Hepatocyte (in vitro differentiated cells): ENCODE data around the gene ACACA. TPM values are rescaled to one million over a fixed set of nuclear protein-coding genes. Genes with fewer than 3 reads are reported as not detected.

Source experiments
- DNase-seq: peaks from one replicate; pipeline ENCODE4 v3.0.0-alpha.2; 2016; ENCODE audit warnings: low spot score
- H2AFZ ChIP-seq: fragments of 200-600 bp; sonication (generic); 2 replicates; pipeline ENCODE4 v1.6.0; 2016; ENCODE audit warnings: antibody characterized with exemption, mild to moderate bottlenecking
- H3K27ac ChIP-seq: fragments of 200-600 bp; sonication (generic); 2 replicates; pipeline ENCODE4 v1.5.1; 2016; ENCODE audit warnings: mild to moderate bottlenecking
- H3K27me3 ChIP-seq: fragments of 200-600 bp; sonication (generic); 2 replicates; pipeline ENCODE4 v1.6.1; 2016
- H3K36me3 ChIP-seq: fragments of 200-600 bp; sonication (generic); replicated peaks from 2 replicates; pipeline ENCODE4 v1.5.1; 2016; ENCODE audit warnings: low read depth; ENCODE audit not compliant: insufficient read depth
- H3K4me1 ChIP-seq: fragments of 200-600 bp; sonication (generic); 2 replicates; pipeline ENCODE4 v1.5.1; 2016; ENCODE audit warnings: mild to moderate bottlenecking, moderate library complexity; ENCODE audit not compliant: insufficient read depth
- H3K4me2 ChIP-seq: fragments of 200-600 bp; sonication (generic); 2 replicates; pipeline ENCODE4 v1.6.0; 2016
- H3K4me3 ChIP-seq: fragments of 200-600 bp; sonication (generic); 2 replicates; pipeline ENCODE4 v1.5.1; 2016; ENCODE audit warnings: mild to moderate bottlenecking
- H3K79me2 ChIP-seq: fragments of 200-600 bp; sonication (generic); 2 replicates; pipeline ENCODE4 v1.6.0; 2017; ENCODE audit warnings: mild to moderate bottlenecking
- H3K9me2 ChIP-seq: fragments of 200-600 bp; sonication (generic); replicated peaks from 2 replicates; pipeline ENCODE4 v1.6.0; 2017; ENCODE audit warnings: mild to moderate bottlenecking; ENCODE audit not compliant: insufficient read depth
- H3K9me3 ChIP-seq: fragments of 200-600 bp; sonication (generic); 2 replicates; pipeline ENCODE4 v1.5.1; 2016; ENCODE audit warnings: low read depth, mild to moderate bottlenecking
- H4K20me1 ChIP-seq: fragments of 200-600 bp; sonication (generic); 2 replicates; pipeline ENCODE4 v1.6.0; 2016; ENCODE audit warnings: mild to moderate bottlenecking; ENCODE audit not compliant: insufficient read depth, poor library complexity, severe bottlenecking
- CTCF ChIP-seq: fragments of 200-600 bp; sonication (generic); IDR thresholded peaks from 2 replicates; pipeline ENCODE4 v1.5.1; 2016; ENCODE audit warnings: antibody characterized with exemption, mild to moderate bottlenecking; ENCODE audit not compliant: poor library complexity
- EZH2 ChIP-seq: fragments of 200-600 bp; sonication (generic); IDR thresholded peaks from 2 replicates; pipeline ENCODE4 v1.6.1; 2016; ENCODE audit warnings: antibody characterized with exemption, mild to moderate bottlenecking, borderline replicate concordance
- EZH2phosphoT487 ChIP-seq: fragments of 200-600 bp; sonication (generic); IDR thresholded peaks from one replicate; pipeline ENCODE4 v1.6.1; 2018; ENCODE audit warnings: antibody characterized with exemption, mild to moderate bottlenecking, low read depth, moderate library complexity; ENCODE audit not compliant: unreplicated experiment, severe bottlenecking
- WGBS: methylation state at CpG from one replicate; pipeline ENCODE4 v1.1.6; 2016; ENCODE audit warnings: low lambda C conversion rate; ENCODE audit errors: missing lambda C conversion rate; 5-methylcytosine and 5-hydroxymethylcytosine counted together
- polyA plus RNA-seq: library from polyadenylated mRNA; unstranded; fragments of >200 nt; fragmentation: Nextera tagmentation; extraction: Ambion mirVana; gene quantifications from 2 replicates; pipeline ENCODE4 v1.2.1, GENCODE V29; 2016
- total RNA-seq: library from RNA; depleted of rRNA; stranded (reverse); fragments of >200 nt; gene quantifications from 2 replicates; pipeline ENCODE4 v1.2.3, GENCODE V29; 2014

ACACA gene
- total and polyA plus RNA-seq, 2 experiments from 2014 or later: 37.4 to 53.8 TPM

- 96% methylated on average over 11 of the region's 11 CpGs for WGBS
- DNase-seq: no peak
- no peaks in the 10 kb centered on the region for H3K4me1 ChIP-seq
- H3K9me2 ChIP-seq: no peaks in the 10 kb centered on the region
- no peaks in the 10 kb centered on the region for H3K36me3 ChIP-seq
- no peaks in the 10 kb centered on the region for H3K79me2 ChIP-seq
- no peak overlapping the region for H3K4me2 ChIP-seq
- H3K9me3 ChIP-seq: no peaks in the 10 kb centered on the region
- H3K4me3 ChIP-seq: no peak overlapping the region
- H4K20me1 ChIP-seq: no peaks in the 10 kb centered on the region
- TF ChIP-seq EZH2 (no peak), CTCF (no peak), EZH2phosphoT487 (no peak)
- no peak overlapping the region for H2AFZ ChIP-seq
- no peaks in the 10 kb centered on the region for H3K27me3 ChIP-seq
- H3K27ac ChIP-seq: peak overlapping the region; percentile 70
These were observed 173.6 kb downstream of the ACACA start for GRCh38 chr17:37233036-37233435.

GRCh38 chr17:37231887-37232286, 174.7 kb downstream of the ACACA start:
- H3K4me2 ChIP-seq: no peak overlapping the region
- no peaks in the 10 kb centered on the region for H3K79me2 ChIP-seq
- WGBS: 83% methylated on average over 2 of the region's 2 CpGs
- no peak for TF ChIP-seq CTCF
- no peak for TF ChIP-seq EZH2
- no peak for TF ChIP-seq EZH2phosphoT487
- H3K9me2 ChIP-seq: no peaks in the 10 kb centered on the region
- H2AFZ ChIP-seq: no peak overlapping the region
- peak overlapping the region; percentile 70 for H3K27ac ChIP-seq
- H3K4me3 ChIP-seq: no peak overlapping the region
- peak; percentile 54 for DNase-seq
- no peaks in the 10 kb centered on the region for H3K4me1 ChIP-seq
- no peaks in the 10 kb centered on the region for H3K36me3 ChIP-seq
- no peaks in the 10 kb centered on the region for H3K27me3 ChIP-seq
- no peaks in the 10 kb centered on the region for H4K20me1 ChIP-seq
- no peaks in the 10 kb centered on the region for H3K9me3 ChIP-seq

- Histone ChIP-seq H4K20me1 (no peaks in the 10 kb centered on the region), H3K9me2 (no peaks in the 10 kb centered on the region), H3K27me3 (no peaks in the 10 kb centered on the region), H3K4me2 (no peak overlapping the region), H2AFZ (no peak overlapping the region), H3K9me3 (no peaks in the 10 kb centered on the region), H3K4me1 (no peaks in the 10 kb centered on the region), H3K79me2 (no peaks in the 10 kb centered on the region), H3K36me3 (no peaks in the 10 kb centered on the region), H3K27ac (no peak overlapping the region), H3K4me3 (no peak overlapping the region)
- no peak for DNase-seq
- TF ChIP-seq EZH2 (no peak), CTCF (no peak), EZH2phosphoT487 (no peak)
- WGBS: 100% methylated on average over 1 of the region's 1 CpG
These were observed 176.0 kb downstream of the ACACA start for GRCh38 chr17:37230633-37231032.

- no peaks in the 10 kb centered on the region for H3K9me3 ChIP-seq
- no peaks in the 10 kb centered on the region for H3K4me1 ChIP-seq
- H3K4me3 ChIP-seq: no peak overlapping the region
- DNase-seq: no peak
- WGBS: 74% methylated on average over 4 of the region's 4 CpGs
- no peaks in the 10 kb centered on the region for H3K9me2 ChIP-seq
- H3K27ac ChIP-seq: no peak overlapping the region
- no peaks in the 10 kb centered on the region for H3K27me3 ChIP-seq
- no peak overlapping the region for H3K4me2 ChIP-seq
- no peak for TF ChIP-seq EZH2
- TF ChIP-seq CTCF: no peak
- no peak for TF ChIP-seq EZH2phosphoT487
- no peak overlapping the region for H2AFZ ChIP-seq
- no peaks in the 10 kb centered on the region for H3K36me3 ChIP-seq
- H4K20me1 ChIP-seq: no peaks in the 10 kb centered on the region
- no peaks in the 10 kb centered on the region for H3K79me2 ChIP-seq
These were observed 181.2 kb downstream of the ACACA start for GRCh38 chr17:37225465-37225864.
